Activated CD4-positive, CD25-positive, alpha-beta regulatory T cell treated with anti-CD3 and anti-CD28 coated beads, Interleukin-2, amount 50 U/mL, for 24 hours (primary cell): ENCODE results near the gene KRTAP10-8.
"Not testable (repeated sequence)": the region's sequence is repeated elsewhere in the genome, so short reads cannot be mapped to it uniquely, and the experiment has no call there.

Experiments used
- ATAC-seq, 2 donors: fragments of 150-1000 bp; cut with Tn5 transposase; one replicate each; pipeline ENCODE4 v1.10.0; 2021; ENCODE audit warnings: mild to moderate bottlenecking in 1 of 2, moderate library complexity in 1 of 2

The KRTAP10-8 gene, protein sequence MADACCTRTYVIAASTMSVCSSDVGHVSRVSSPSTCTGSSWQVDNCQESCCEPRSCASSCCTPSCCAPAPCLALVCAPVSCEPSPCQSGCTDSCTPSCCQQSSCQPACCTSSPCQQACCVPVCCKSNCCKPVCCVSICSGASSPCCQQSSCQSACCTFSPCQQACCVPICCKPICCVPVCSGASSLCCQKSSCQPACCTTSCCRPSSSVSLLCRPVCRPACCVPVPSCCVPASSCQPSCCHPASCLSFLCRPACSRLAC

DNA sequence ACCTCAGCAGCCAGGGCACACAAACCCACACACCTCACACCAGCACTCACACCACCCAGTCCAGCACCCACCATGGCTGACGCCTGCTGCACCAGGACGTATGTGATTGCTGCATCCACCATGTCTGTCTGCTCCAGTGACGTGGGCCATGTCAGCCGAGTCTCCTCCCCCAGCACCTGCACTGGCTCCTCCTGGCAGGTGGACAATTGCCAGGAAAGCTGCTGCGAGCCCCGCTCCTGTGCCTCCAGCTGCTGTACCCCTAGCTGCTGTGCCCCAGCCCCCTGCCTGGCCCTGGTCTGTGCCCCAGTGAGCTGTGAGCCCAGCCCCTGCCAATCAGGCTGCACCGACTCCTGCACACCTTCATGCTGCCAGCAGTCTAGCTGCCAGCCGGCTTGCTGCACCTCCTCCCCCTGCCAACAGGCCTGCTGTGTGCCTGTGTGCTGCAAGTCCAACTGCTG, at the start of gene KRTAP10-8:
Gene KRTAP10-8, plus strand, starts transcription at position 51 of the 458 bp plus-strand sequence. Its CDS starts 22 bp downstream, at position 73.
- no peak for ATAC-seq

DNA sequence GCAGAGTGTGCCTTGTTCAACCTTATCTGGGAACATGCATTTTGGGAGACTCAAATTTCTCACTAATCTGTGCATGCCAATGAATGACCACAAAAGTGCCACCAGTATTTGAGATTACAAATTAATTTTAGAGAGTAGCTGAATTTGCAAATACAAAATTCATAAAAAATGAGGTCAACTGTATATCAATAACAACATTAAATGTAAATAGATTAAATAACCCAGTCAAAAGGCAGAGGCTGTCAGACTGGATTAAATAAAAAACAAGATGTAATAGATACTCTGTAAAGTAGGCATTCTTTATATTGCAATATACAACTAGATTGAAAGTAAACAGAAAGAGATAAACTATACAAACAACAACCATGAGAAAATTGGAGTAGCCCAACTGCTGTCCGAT, 47.8 kb upstream of the KRTAP10-8 start:
- ATAC-seq = no peak

DNA sequence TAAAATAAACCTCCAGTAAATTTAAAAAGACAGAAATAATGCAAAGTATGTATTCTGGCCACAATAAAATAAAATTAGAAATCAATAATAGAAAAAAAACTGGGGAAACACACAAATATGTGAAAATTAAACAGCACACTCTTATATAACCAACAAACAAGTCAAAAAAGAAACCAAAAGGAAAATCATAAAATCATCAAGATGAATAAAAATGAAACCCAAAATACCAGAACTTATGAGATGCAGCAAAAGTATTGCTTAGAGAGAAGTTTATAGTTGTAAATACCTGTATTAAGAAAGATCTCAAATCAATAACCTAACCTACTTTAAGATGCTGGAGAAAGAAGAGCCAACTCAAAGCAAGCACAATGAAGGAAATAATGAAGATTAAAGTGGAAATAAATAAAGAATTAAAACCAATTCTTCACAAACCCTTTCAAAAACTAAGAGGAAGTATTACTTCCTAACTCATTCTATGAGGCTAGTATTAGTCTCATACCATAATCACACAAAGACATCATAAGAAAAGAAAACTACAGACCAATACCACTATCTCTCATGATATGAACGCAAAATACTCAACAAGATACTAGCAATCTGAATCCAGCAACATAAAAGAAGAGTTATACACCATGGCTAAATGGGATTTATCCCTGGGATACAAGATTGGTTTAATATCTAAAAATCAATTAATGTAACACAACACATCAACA, 46.8 kb upstream of the KRTAP10-8 start:
- ATAC-seq = peak; percentile 76 to 80

DNA sequence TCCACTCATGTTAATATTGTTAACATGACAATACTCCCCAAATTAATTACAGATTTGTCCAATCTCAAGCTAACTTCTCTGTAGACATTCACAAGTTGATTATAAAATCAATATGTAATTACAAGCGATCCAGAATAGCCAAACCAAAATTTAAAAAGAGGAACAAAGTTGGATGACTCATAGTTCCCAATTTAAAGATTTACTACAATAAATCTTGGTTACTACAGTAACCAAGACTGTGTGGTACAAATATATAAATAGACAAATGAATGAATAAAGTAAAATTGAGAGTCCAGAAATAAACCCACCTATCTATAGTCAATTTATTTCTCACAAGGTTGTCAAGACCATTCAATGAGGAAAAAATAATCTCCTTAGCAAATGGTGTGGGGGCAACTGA, 45.5 kb upstream of the KRTAP10-8 start:
- no peak for ATAC-seq

DNA sequence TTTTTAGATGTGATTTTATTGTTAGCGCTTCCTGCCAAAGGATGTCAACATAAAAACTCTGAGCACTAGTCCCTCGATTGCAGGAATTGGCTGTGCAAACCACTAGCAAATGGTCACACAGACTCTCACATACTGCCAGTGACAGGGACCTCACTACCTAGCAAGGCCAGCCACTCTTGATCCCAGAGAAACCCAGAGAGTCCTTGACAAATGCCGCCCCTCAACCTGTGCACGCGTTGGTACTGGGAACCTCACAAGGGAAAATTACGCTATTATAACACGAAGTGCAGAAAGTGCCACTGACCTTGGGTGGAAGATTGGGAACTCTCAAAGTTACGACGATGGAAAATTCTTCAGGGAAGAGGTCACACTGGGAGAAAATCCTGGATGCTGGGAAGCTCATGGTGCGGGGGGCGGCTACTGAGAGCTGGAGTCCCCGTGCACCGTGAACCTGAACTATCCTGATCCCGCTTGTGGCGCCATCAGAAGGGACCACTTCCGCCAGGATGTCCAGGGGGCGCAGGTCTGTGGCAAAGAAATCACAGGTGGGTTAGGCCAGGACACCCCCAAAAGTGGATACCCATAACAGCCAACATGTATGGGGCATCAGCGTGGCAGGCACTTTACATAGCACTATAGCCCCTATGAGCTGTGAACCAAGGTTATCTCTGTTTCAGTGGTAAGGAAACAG, 44.3 kb upstream of the KRTAP10-8 start:
- no peak for ATAC-seq

DNA sequence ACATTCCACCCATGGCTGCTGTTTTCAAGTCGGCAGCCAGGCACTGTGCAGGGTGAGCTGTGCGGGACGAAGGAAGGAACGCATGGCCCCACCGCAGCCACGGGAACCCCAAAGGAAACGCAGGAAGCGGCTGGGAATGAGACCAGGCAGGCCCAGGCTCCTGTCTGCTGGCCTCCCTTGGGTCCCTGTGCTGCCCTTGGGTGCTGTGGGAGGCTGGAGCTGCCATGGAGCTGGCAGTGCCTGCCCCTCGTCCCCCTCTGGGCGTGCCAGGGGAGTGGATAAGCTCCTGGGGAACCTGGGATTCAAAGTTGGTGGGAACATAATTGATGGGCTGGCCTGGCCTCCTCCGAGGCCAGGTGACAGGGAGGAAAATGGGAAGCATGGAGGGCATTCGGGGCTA, 43.6 kb upstream of the KRTAP10-8 start:
- ATAC-seq = no peak

DNA sequence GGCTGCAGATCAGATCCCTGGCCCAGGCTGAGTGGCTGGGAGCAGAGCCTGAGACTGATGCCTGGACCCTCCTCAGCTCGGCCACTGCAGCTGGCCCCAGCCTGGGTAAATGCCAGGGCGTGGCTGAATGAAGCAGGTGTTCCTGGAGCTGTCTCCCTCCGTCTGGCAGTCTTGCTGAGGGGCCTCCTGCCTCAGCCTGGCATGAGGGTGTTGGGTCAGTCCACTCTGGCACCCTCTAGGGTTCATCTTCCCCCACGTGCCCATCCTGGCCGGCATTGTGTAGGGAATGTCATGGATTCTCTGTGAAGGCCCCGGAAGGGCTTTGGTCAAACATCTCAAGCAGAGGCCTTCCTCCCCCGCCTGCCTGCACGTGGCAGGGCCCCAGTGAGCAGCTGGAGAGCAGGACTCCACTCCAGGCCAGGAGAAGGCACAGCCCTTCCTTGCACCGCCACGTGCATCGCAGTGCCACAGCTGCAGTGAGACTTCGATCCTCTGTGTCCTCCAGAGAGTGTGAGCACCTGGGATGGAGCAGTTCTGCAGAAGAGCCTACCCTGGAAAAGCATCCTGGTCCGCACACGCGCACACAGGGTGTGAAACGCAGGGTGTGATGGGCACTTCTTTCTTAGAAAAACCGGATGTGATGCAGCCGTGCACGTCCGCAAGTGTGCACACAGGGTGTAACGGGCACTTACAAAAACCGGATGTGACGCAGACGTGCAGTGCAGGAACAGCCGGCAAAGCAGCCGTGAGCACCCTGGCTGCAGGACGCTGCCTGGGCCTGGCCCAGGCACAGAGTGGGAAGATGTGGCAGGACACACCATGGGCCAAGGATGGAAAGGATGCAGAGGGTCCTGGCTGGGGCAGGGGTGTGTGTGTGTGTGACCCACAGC, 43.0 kb upstream of the KRTAP10-8 start:
- ATAC-seq = no peak

DNA sequence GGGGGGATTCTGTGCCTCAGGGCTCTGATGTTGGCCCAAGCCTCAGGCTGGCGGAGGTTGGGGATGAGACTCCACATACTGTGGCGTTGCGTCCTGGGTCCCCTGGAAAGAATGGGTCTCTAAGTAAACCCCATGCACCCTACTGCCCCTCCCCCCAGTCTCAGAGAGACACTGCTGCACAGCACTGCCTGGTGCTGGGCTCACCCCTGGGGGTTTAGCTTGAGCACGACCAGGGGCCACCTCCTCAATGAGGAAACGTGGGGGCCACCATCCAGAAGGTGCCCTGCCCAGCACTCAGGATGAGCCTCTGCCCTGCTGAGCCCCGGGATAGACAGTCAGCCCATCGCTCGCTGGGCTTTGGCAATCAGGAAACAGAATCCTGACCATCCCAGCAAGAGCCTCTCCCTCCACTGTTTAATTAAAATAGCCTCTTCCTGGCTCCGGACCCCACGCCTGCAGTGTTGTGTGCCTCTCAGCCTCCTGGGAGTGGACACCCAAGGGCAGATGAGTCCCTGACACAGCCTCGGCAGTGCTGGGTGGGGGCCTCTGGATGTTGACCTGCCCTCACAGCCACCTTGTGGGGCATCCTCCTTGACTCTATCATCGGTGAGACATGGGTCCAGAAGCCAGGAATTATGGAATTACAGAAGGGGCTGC, 41.9 kb upstream of the KRTAP10-8 start:
- no peak for ATAC-seq

DNA sequence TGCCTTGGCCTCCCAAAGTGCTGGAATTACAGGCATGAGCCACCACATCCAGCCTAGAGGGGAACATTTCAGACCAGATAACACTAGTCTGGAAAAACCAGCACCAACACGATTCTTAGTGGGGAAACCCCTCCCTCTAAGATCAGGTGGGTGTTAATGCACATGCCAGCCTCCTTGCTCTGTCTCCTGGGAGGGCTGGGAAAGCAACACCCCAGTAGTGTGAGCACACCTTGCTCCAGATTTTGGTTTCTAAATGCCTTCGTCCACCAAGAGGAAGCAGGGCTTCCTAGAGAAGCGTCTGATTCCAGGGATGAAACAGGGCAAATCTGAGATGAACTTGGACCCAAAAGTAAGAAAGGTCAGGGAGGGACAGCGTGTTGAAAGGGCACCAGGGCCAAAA, 40.6 kb upstream of the KRTAP10-8 start:
- ATAC-seq = no peak

DNA sequence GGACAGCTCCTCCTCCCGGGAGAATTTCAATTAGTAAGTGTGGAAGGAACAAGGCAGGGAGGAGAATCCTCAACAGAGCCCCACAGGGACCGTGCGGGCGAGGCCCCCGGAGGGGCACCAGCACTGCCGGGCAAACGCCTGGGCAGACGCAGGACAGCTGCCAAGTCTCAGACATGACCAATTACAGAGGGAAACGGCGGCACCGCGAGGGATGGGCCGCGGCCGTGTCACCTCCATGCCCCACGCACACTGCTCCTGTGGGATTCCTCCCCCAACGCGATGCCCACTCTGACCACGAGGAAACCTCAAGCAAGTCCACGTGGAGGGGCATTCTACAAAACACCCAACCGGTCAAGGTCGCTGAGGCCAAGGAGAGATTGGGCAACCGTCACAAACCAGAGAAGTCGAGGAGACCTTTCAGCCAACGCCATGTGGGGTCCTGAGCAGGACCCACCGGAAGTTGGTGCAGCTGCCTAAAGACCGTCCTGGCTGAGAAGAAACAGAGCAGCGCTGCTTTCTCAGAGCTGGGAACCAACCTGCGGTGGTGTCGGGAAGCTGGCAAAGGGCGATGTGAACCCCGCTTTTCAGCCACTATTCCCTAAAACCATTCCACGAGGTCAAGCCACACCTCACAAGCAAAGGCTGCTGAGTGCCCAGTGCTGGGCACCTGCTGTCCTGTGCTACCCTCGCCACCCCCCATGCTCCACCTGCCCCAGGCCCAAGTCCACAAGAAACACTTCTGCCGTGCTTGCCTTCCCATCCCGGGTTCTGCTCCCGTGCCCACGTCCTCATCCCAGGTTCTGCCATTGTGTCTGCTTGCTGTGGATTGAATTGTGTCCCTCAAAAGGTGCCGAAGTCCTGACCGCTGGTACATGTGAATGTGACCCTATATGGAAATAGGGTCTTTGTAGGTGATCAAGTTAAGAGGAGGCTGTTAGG, 39.8 kb upstream of the KRTAP10-8 start:
- ATAC-seq = no peak

DNA sequence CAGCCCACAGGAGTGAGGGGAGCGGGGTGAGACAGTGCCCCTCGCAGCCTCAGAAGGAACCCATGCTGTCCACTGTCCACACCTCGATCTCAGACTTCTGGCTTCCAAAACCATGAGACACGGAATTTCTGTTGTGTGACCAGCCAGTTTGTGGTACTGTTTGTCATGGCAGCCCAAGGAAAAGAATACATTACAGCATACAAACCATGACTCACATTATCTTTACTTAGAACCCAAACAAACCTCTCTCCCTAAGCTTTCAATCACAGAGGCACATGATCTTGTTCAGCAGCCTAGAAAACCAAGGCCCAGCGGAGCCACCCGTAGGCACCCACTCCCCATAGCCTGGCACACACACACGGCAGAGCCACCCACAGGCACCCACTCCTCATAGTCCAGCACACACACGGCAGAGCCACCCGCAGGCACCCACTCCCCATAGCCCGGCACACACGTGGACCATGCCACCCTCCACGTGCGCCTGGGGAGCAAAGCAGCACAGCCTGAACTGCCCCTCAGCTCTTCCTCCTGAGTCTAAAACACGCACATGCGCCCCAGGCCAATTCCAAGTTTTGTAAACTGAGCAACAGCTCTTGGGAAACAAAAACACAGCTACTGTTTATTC, 38.8 kb upstream of the KRTAP10-8 start:
- no peak for ATAC-seq

DNA sequence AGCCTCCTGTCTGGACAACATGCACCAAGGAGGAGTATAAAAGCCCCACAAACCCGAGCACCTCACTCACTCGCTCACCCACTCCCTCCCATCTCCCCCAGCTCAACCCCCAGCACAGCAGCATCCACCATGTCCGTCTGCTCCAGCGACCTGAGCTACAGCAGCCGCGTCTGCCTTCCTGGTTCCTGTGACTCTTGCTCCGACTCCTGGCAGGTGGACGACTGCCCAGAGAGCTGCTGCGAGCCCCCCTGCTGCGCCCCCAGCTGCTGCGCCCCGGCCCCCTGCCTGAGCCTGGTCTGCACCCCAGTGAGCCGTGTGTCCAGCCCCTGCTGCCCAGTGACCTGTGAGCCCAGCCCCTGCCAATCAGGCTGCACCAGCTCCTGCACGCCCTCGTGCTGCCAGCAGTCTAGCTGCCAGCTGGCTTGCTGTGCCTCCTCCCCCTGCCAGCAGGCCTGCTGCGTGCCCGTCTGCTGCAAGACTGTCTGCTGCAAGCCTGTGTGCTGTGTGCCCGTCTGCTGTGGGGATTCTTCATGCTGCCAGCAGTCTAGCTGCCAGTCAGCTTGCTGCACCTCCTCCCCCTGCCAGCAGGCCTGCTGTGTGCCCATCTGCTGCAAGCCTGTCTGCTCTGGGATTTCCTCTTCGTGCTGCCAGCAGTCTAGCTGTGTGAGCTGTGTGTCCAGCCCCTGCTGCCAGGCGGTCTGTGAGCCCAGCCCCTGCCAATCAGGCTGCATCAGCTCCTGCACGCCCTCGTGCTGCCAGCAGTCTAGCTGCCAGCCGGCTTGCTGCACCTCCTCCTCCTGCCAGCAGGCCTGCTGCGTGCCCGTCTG, 38.0 kb upstream of the KRTAP10-8 start, which contains the start of gene KRTAP10-4:
Gene KRTAP10-4, plus strand, starts transcription at position 100 of the 827 bp plus-strand sequence. Its CDS starts 30 bp downstream, at position 130.
- ATAC-seq = not testable (repeated sequence)

DNA sequence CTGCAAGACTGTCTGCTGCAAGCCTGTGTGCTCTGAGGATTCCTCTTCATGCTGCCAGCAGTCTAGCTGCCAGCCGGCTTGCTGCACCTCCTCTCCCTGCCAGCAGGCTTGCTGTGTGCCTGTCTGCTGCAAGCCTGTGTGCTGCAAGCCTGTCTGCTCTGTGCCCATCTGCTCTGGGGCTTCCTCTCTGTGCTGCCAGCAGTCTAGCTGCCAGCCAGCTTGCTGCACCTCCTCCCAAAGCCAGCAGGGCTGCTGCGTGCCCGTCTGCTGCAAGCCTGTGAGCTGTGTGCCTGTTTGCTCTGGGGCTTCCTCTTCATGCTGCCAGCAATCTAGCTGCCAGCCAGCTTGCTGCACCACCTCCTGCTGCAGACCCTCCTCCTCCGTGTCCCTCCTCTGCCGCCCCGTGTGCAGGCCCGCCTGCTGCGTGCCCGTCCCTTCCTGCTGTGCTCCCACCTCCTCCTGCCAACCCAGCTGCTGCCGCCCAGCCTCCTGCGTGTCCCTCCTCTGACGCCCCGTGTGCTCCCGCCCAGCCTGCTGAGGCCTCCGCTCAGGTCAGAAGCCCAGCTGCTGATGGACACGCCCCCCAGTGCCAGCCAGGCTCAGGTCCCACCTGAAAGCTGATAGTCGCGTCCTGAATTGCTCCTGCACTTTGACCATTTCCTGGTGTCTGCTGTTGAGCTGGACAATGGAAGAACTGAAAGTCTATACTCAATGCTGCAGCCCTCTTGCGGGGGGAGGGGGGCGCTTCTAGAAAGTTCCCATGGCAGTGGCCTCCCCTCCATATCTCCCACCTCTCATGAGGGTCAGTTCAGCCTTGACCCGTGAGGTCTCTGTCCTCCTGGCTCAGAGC, 37.2 kb upstream of the KRTAP10-8 start:
- ATAC-seq = no peak

DNA sequence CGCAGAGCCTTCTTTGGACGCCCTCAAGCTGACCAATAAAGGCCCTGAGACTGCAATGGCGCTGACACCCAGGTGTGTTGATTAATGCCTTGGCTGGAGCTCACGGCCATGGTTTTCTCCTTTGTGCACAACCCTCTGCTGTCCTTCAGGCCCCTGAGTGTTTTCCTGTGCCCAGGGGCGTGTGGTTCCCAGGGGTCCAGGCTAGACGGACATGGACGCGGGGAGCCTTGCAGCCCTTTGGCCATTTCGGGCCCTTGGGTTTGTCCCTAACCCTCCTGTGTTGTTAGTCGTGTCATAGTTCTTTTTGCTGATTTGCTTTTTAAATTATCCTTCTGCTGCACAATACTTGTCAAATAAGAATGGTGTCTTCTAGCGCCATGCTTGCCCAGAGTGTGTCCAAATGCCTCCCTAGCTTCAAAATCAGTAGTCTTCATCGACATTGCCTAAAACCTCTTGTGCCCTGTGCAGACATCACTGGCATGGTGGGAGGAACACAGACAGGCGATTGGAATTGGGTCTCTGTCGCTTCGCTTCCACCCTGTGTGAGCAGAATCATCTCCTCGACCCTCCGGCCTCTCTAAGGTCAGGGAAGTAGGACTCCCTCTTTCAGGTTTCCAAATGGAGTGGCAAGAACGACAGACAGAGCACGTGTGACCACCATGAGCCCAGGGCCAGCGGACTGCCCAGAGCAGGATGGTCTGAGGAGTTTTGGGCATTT, 36.4 kb upstream of the KRTAP10-8 start:
- no peak for ATAC-seq

DNA sequence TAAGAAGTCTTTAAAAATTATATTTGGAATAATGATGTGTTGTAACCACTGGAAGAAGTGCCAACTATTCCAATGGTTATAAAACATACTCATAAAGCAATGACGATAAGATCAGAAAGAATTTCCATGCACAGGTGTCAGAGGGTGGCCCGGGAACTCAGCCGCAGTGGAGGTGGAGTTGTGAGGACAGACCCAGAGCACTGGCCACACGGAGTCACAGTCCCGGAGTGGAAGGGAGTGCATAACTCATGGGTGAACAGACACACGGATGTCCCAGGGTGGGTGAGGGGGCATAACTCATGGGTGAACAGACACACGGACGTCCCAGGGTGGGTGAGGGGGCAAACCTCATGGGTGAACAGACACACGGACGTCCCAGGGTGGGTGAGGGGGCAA, 35.9 kb upstream of the KRTAP10-8 start:
- ATAC-seq = no peak

DNA sequence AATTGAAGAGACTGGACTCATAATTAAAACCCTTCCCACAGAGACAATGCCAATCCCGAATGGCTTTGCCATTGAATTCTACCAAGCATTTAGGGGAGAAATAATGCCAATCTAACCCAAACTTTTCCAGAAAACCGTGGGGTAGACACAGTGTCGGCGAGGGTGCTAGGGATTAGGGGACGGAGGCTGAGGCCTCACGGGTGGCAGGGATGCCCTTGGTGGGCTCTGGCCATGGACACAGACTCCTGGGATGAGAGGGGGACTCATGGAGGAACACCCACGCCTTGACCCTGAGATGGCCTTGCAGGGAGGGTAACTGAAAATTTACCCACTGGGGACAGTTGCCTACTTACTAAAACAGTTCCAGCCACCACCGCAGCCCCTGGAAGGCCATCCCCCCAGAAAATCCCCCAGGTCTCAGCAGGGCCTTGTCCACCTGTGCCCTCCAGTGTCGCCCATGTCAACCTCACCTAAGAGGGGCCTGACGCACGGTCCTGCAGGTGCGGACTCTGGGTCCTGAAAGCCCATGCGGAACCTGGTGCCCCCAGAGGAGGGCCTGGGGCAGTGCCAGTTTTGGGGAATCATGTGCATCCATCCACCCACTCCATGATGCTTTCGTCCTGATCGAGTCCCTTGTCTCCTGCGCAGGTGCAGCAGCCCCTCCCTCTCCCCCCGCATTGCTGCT, 33.4 kb upstream of the KRTAP10-8 start:
- ATAC-seq = no peak
